ENCODE results near the gene VCAM1. TPM values are rescaled to one million over a fixed set of nuclear protein-coding genes. Genes with fewer than 3 reads are reported as not detected.

VCAM1 gene, protein sequence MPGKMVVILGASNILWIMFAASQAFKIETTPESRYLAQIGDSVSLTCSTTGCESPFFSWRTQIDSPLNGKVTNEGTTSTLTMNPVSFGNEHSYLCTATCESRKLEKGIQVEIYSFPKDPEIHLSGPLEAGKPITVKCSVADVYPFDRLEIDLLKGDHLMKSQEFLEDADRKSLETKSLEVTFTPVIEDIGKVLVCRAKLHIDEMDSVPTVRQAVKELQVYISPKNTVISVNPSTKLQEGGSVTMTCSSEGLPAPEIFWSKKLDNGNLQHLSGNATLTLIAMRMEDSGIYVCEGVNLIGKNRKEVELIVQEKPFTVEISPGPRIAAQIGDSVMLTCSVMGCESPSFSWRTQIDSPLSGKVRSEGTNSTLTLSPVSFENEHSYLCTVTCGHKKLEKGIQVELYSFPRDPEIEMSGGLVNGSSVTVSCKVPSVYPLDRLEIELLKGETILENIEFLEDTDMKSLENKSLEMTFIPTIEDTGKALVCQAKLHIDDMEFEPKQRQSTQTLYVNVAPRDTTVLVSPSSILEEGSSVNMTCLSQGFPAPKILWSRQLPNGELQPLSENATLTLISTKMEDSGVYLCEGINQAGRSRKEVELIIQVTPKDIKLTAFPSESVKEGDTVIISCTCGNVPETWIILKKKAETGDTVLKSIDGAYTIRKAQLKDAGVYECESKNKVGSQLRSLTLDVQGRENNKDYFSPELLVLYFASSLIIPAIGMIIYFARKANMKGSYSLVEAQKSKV
- 1 to 10 TPM in 3 of 4 donors, not detected in 1; 1.1 to 3.8 (median 2.8) TPM for total RNA-seq

DNA sequence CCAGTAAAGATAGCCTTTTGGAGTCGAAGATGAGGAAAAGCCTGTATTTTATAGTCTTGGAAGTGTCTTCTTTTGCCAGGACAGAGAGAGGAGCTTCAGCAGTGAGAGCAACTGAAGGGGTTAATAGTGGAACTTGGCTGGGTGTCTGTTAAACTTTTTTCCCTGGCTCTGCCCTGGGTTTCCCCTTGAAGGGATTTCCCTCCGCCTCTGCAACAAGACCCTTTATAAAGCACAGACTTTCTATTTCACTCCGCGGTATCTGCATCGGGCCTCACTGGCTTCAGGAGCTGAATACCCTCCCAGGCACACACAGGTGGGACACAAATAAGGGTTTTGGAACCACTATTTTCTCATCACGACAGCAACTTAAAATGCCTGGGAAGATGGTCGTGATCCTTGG is at the start of gene VCAM1:
TSS of gene VCAM1 (plus strand) at position 253 of the 400 bp plus-strand sequence. CDS start at position 372, 119 bp downstream.
- intact Hi-C loops (cut with DNase I), result no loop called here
- no peak for DNase-seq
- Histone ChIP-seq H3K36me3 (no peaks in the 10 kb centered on the region), H3K27me3 (no peaks in the 10 kb centered on the region), H3K9me3 (no peaks in the 10 kb centered on the region), H3K4me1 (peaks cover 0 to 4% (median 0%) of the 10 kb centered on the region in 3 donors), H3K4me3 (peak within 1 kb of the TSS in 3 of 4 donors; percentile 9 to 54 (median 27)), H3K27ac (peak within 1 kb of the TSS in 3 of 4 donors; percentile 35 to 67 (median 62))
- WGBS, 2 donors, result 12 to 19% methylated on average over 7 of the region's 7 CpGs
- TF ChIP-seq, protein P1, sequence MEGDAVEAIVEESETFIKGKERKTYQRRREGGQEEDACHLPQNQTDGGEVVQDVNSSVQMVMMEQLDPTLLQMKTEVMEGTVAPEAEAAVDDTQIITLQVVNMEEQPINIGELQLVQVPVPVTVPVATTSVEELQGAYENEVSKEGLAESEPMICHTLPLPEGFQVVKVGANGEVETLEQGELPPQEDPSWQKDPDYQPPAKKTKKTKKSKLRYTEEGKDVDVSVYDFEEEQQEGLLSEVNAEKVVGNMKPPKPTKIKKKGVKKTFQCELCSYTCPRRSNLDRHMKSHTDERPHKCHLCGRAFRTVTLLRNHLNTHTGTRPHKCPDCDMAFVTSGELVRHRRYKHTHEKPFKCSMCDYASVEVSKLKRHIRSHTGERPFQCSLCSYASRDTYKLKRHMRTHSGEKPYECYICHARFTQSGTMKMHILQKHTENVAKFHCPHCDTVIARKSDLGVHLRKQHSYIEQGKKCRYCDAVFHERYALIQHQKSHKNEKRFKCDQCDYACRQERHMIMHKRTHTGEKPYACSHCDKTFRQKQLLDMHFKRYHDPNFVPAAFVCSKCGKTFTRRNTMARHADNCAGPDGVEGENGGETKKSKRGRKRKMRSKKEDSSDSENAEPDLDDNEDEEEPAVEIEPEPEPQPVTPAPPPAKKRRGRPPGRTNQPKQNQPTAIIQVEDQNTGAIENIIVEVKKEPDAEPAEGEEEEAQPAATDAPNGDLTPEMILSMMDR (IDR thresholded peaks at IDR 0.05), result no peak
- TF ChIP-seq POLR2A (IDR thresholded peaks at IDR 0.05), result no peak

DNA sequence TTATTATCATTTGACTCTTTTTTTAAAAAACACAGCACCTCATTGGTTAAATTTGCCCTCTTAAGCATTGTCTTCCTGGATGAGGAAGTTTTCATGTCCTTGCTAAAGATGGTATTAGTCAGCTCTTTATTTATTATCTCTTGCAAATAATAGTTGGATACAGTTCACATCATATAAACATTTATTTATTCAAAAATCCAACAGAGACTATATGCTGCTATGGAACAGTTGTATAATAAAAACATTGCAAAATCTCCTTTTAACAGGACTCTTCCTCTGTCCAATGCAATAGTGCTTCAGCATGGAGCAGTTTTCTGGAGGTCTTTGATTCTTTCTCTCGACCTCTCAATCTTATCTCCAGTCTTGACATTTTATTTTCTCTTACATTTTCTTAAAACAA is 49.5 kb upstream of the VCAM1 start:
- Histone ChIP-seq H3K4me1 (no peaks in the 10 kb centered on the region), H3K27me3 (no peaks in the 10 kb centered on the region), H3K4me3 (no peak overlapping the region), H3K36me3 (no peaks in the 10 kb centered on the region), H3K27ac (no peak overlapping the region), H3K9me3 (no peaks in the 10 kb centered on the region)
- TF ChIP-seq, protein P1 (IDR thresholded peaks at IDR 0.05), result no peak
- TF ChIP-seq POLR2A (IDR thresholded peaks at IDR 0.05), result no peak
- WGBS, 2 donors, result 38 to 58% methylated on average over 1 of the region's 1 CpG
- DNase-seq, result no peak
- intact Hi-C loops (cut with DNase I), result no loop called here

DNA sequence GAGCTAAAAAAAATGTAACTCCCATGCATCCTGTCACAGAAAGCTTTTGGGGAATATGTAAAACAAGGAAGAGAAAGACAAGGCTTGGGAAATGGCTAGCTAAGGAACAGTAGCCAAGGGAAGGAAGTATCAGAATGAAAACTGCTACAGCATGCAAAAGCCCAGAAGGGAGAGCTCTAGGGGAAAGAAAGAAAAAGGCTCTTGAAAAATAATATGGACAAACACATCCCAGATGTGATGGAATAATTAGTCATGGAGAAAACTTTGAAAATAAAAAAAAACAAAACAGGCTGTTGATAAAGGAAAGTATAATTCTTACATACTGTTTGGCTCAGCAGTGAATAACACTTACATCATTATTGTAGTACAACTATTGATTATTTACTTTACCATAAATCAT is 47.9 kb upstream of the VCAM1 start:
- Histone ChIP-seq H3K9me3 (no peaks in the 10 kb centered on the region), H3K4me1 (no peaks in the 10 kb centered on the region), H3K27me3 (no peaks in the 10 kb centered on the region), H3K4me3 (no peak overlapping the region), H3K36me3 (no peaks in the 10 kb centered on the region), H3K27ac (no peak overlapping the region)
- intact Hi-C loops (cut with DNase I), result no loop called here
- TF ChIP-seq, protein P1 (IDR thresholded peaks at IDR 0.05), result no peak
- no peak for TF ChIP-seq POLR2A (IDR thresholded peaks at IDR 0.05)
- DNase-seq, result no peak

DNA sequence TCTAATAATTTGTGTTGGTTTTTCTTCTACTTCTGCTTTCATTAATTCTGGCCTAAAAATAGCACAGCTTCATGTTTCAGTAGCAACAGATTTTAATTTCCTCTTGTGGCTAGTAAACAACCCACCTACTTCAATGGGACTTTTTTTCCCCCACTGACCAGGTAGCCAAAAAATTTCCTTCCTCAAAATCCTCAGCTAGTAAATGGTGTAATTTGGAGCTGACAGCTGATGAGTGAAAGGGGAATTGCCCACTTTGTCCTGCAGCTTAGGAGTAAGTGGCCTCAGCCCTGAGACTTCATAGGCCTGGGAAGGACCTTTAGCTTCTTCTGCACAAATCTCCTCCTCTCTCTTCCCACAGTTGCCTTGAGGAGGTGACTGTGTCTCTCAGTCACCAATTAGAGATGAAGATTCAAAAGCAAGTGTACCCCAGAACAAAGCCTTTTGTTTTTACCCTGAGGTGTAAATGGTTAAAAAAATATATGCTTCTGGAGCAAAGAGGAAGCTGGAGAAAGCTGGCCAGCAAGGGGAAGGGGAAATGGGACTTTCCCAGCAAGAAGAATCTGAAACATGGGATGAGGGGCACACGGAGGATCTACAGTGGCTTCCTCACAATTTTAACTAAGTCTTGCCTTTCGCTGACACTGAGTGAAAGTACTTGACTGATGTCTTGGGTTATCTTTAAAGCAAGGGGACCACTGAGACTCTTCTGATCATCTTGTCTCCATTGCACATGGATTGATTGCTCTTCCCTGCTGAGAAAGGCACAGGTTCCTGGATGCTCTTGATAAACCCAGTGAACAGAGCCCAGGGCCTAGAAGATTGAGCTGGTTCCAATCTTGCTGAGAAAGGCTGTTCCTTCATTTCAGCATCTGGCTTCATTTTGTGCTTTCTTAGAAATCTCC is 35.8 kb upstream of the VCAM1 start:
- Histone ChIP-seq H3K36me3 (no peaks in the 10 kb centered on the region), H3K27me3 (no peaks in the 10 kb centered on the region), H3K4me1 (no peaks in the 10 kb centered on the region), H3K27ac (no peak overlapping the region), H3K4me3 (no peak overlapping the region), H3K9me3 (no peaks in the 10 kb centered on the region)
- intact Hi-C loops (cut with DNase I), result no loop called here
- TF ChIP-seq POLR2A (IDR thresholded peaks at IDR 0.05), result no peak
- 59 to 67% methylated on average over 2 of the region's 2 CpGs for WGBS, 2 donors
- no peak for DNase-seq

DNA sequence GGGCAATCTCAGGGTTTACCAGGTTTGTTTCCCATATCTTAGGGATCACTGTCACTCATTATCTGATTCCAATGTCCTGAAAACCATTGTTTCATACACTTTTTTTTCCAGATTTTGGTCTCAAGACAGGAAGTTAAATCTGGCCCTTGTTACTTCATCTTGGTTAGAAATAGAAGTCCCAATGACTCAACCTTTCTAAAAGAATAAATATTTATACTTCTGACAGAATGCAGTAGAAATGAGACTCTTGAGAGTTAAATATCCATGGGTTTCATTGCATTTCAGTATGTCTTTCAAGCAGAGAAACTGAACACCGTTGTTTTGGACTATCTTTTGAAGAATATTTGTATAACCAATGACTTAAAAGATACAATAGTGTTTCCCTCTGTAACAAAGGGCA is 19.8 kb upstream of the VCAM1 start:
- Histone ChIP-seq H3K9me3 (no peaks in the 10 kb centered on the region), H3K27me3 (no peaks in the 10 kb centered on the region), H3K36me3 (no peaks in the 10 kb centered on the region), H3K4me1 (no peaks in the 10 kb centered on the region), H3K27ac (no peak overlapping the region), H3K4me3 (no peak overlapping the region)
- intact Hi-C loops (cut with DNase I), result no loop called here
- TF ChIP-seq POLR2A (IDR thresholded peaks at IDR 0.05), result no peak
- TF ChIP-seq, protein P1 (IDR thresholded peaks at IDR 0.05), result no peak
- 30 to 37% methylated on average over 1 of the region's 1 CpG for WGBS, 2 donors
- no peak for DNase-seq

All from esophagus squamous epithelium (tissue), 5 donors.